Measurements from ENCODE around the gene TFAM.
"Not testable (repeated sequence)": the region's sequence is repeated elsewhere in the genome, so short reads cannot be mapped to it uniquely, and the experiment has no call there.

TFAM gene

GRCh38 chr10:58415757-58416156, 30.5 kb downstream of the TFAM start:
- TF ChIP-seq Cebpa-rat (IDR thresholded peaks at IDR 0.05): no peak
- Histone ChIP-seq H3K9ac (no peak overlapping the region), H3K9me3 (peaks cover 4% of the 10 kb centered on the region; the same call in 1 of the 2 replicates), H3K27me3 (no peaks in the 10 kb centered on the region), H3K4me1 (no peaks in the 10 kb centered on the region), H4K20me1 (no peaks in the 10 kb centered on the region), H3K4me2 (no peak overlapping the region), H3K27ac (no peak overlapping the region), H3K4me3 (no peak overlapping the region), H3K36me3 (no peaks in the 10 kb centered on the region)

GRCh38 chr10:58417902-58418301, 32.7 kb downstream of the TFAM start:
- not testable (repeated sequence) for H3K4me1 ChIP-seq, H3K9ac ChIP-seq

GRCh38 chr10:58424176-58424575, 39.0 kb downstream of the TFAM start:
- TF ChIP-seq Cebpa-rat (IDR thresholded peaks at IDR 0.05): no peak
- Histone ChIP-seq H3K9me3 (peaks cover 24% of the 10 kb centered on the region), H3K9ac (no peak overlapping the region), H3K4me2 (no peak overlapping the region), H3K4me1 (no peaks in the 10 kb centered on the region), H4K20me1 (no peaks in the 10 kb centered on the region), H3K27me3 (no peaks in the 10 kb centered on the region), H3K36me3 (no peaks in the 10 kb centered on the region), H3K4me3 (no peak overlapping the region), H3K27ac (no peak overlapping the region)

More at GRCh38 chr10:58417902-58418301, 32.7 kb downstream of the TFAM start:
- not testable (repeated sequence) for H3K9me3 ChIP-seq, H3K27me3 ChIP-seq, H3K36me3 ChIP-seq, H3K4me3 ChIP-seq, H3K27ac ChIP-seq, H3K4me2 ChIP-seq, H4K20me1 ChIP-seq

- H4K20me1 ChIP-seq, H3K4me3 ChIP-seq, H3K9ac ChIP-seq, H3K4me2 ChIP-seq, H3K27me3 ChIP-seq, H3K27ac ChIP-seq, H3K4me1 ChIP-seq, H3K36me3 ChIP-seq: not testable (repeated sequence)
- H3K9me3 ChIP-seq: peaks cover 18% of the 10 kb centered on the region
Observed at GRCh38 chr10:58428436-58428835, 43.2 kb downstream of the TFAM start.

GRCh38 chr10:58431903-58432302, 46.7 kb downstream of the TFAM start:
- H3K4me2 ChIP-seq: no peak overlapping the region
- no peak for TF ChIP-seq Cebpa-rat (IDR thresholded peaks at IDR 0.05)
- peaks cover under 1% of the 10 kb centered on the region; the same call in 1 of the 2 replicates for H3K9me3 ChIP-seq
- no peaks in the 10 kb centered on the region for H4K20me1 ChIP-seq
- H3K27me3 ChIP-seq: no peaks in the 10 kb centered on the region
- no peaks in the 10 kb centered on the region for H3K36me3 ChIP-seq
- no peak overlapping the region for H3K9ac ChIP-seq
- H3K4me1 ChIP-seq: no peaks in the 10 kb centered on the region
- no peak overlapping the region for H3K4me3 ChIP-seq
- H3K27ac ChIP-seq: no peak overlapping the region

- Histone ChIP-seq H3K4me3 (no peak overlapping the region), H3K9ac (no peak overlapping the region), H3K4me2 (no peak overlapping the region), H3K9me3 (no peaks in the 10 kb centered on the region), H3K27ac (no peak overlapping the region), H4K20me1 (no peaks in the 10 kb centered on the region), H3K4me1 (no peaks in the 10 kb centered on the region), H3K36me3 (no peaks in the 10 kb centered on the region), H3K27me3 (no peaks in the 10 kb centered on the region)
- TF ChIP-seq Cebpa-rat (IDR thresholded peaks at IDR 0.05): no peak
Observed at GRCh38 chr10:58433066-58433465, 47.9 kb downstream of the TFAM start.

- Histone ChIP-seq H3K36me3 (no peaks in the 10 kb centered on the region), H4K20me1 (no peaks in the 10 kb centered on the region), H3K4me3 (no peak overlapping the region), H3K9ac (no peak overlapping the region), H3K9me3 (no peaks in the 10 kb centered on the region), H3K27ac (no peak overlapping the region), H3K27me3 (no peaks in the 10 kb centered on the region), H3K4me1 (no peaks in the 10 kb centered on the region), H3K4me2 (no peak overlapping the region)
- TF ChIP-seq Cebpa-rat (IDR thresholded peaks at IDR 0.05): no peak
Observed at GRCh38 chr10:58433571-58433970, 48.4 kb downstream of the TFAM start.

GRCh38 chr10:58435297-58435985, 50.2 kb downstream of the TFAM start:
- no peaks in the 10 kb centered on the region for H3K27me3 ChIP-seq
- no peaks in the 10 kb centered on the region for H3K36me3 ChIP-seq
- no peak overlapping the region for H3K9ac ChIP-seq
- no peak for TF ChIP-seq Cebpa-rat (IDR thresholded peaks at IDR 0.05)
- no peak overlapping the region for H3K4me2 ChIP-seq
- H3K27ac ChIP-seq: no peak overlapping the region
- H3K4me1 ChIP-seq: no peaks in the 10 kb centered on the region
- H4K20me1 ChIP-seq: no peaks in the 10 kb centered on the region
- H3K4me3 ChIP-seq: no peak overlapping the region
- H3K9me3 ChIP-seq: no peaks in the 10 kb centered on the region

- Histone ChIP-seq H3K27me3 (no peaks in the 10 kb centered on the region), H3K4me3 (no peak overlapping the region), H4K20me1 (no peaks in the 10 kb centered on the region), H3K27ac (no peak overlapping the region), H3K9ac (no peak overlapping the region), H3K4me2 (no peak overlapping the region), H3K36me3 (no peaks in the 10 kb centered on the region), H3K4me1 (no peaks in the 10 kb centered on the region), H3K9me3 (no peaks in the 10 kb centered on the region)
- TF ChIP-seq Cebpa-rat (IDR thresholded peaks at IDR 0.05): no peak
Observed at GRCh38 chr10:58436071-58436470, 50.9 kb downstream of the TFAM start.

GRCh38 chr10:58438340-58438871, 53.2 kb downstream of the TFAM start:
- no peak overlapping the region for H3K9ac ChIP-seq
- TF ChIP-seq Cebpa-rat (IDR thresholded peaks at IDR 0.05): no peak
- no peaks in the 10 kb centered on the region for H3K4me1 ChIP-seq
- no peaks in the 10 kb centered on the region for H3K36me3 ChIP-seq
- H3K4me3 ChIP-seq: no peak overlapping the region
- no peaks in the 10 kb centered on the region for H3K27me3 ChIP-seq
- no peaks in the 10 kb centered on the region for H3K9me3 ChIP-seq
- no peaks in the 10 kb centered on the region for H4K20me1 ChIP-seq
- no peak overlapping the region for H3K27ac ChIP-seq
- no peak overlapping the region for H3K4me2 ChIP-seq

- no peaks in the 10 kb centered on the region for H3K4me1 ChIP-seq
- H3K4me2 ChIP-seq: no peak overlapping the region
- H3K4me3 ChIP-seq: no peak overlapping the region
- no peaks in the 10 kb centered on the region for H3K9me3 ChIP-seq
- TF ChIP-seq Cebpa-rat (IDR thresholded peaks at IDR 0.05): no peak
- H4K20me1 ChIP-seq: no peaks in the 10 kb centered on the region
- H3K9ac ChIP-seq: no peak overlapping the region
- no peaks in the 10 kb centered on the region for H3K27me3 ChIP-seq
- H3K36me3 ChIP-seq: no peaks in the 10 kb centered on the region
- H3K27ac ChIP-seq: no peak overlapping the region
Observed at GRCh38 chr10:58438986-58439385, 53.8 kb downstream of the TFAM start.

Measured in BLaER1 (cell line).